Inferior parietal cortex (tissue), 1 donor: Measurements from ENCODE around the gene SMYD4.
"Not testable (repeated sequence)": the region's sequence is repeated elsewhere in the genome, so short reads cannot be mapped to it uniquely, and the experiment has no call there.

Experiments
- DNase-seq: peaks from one replicate; pipeline ENCODE4 v3.0.0-alpha.2; 2016; ENCODE audit errors: extremely low spot score

SMYD4 gene

GRCh38 chr17:1829592-1830257, at the start of gene SMYD4, which contains the start of gene RPA1:
SMYD4 (minus strand) TSS chr17:1829902; CDS start chr17:1827994, 1,908 bp downstream.
RPA1 (plus strand) TSS chr17:1830005; CDS start chr17:1830094, 89 bp downstream.
- DNase-seq: peak; percentile 86

DNA sequence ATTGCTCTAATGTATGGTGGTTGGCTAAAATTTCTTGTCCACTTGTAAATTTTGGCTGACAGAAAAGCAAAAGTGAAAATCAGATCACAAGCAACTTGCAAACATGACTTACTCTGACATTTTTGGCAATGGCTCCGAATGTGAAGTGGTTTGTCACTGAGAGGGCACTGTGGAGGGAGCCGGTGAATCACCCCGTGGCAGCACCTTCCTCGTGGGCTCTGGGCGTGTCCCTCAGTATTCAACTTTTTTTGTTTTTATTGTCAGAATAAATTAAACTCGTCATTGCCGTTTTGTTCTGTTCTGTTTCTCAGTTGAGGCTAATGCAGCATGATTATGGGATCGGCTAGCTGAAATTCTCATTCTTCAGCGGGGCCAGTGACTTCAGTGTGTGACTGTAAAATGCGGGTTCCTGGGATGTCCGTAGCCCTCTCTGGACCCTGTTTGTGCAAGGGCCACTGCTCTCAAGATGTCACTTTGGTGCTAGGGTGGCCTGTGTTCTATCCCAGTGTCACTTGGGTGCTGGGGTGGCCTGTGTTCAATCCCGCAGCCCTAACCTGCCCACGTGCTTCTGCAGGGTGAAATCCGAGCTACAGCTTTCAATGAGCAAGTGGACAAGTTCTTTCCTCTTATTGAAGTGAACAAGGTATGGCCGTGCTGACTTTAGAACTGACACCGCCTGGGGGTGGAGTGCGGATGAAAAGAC, 48.9 kb upstream of the SMYD4 start:
- DNase-seq: no peak

- DNase-seq: no peak
Measured at GRCh38 chr17:1875597-1875996, 45.9 kb upstream of the SMYD4 start.

GRCh38 chr17:1873418-1873817, 43.7 kb upstream of the SMYD4 start:
- no peak for DNase-seq

- no peak for DNase-seq
Measured at GRCh38 chr17:1872976-1873375, 43.3 kb upstream of the SMYD4 start.

GRCh38 chr17:1872254-1872653, 42.6 kb upstream of the SMYD4 start:
- no peak for DNase-seq

GRCh38 chr17:1871756-1872155, 42.1 kb upstream of the SMYD4 start:
- DNase-seq: no peak

DNA sequence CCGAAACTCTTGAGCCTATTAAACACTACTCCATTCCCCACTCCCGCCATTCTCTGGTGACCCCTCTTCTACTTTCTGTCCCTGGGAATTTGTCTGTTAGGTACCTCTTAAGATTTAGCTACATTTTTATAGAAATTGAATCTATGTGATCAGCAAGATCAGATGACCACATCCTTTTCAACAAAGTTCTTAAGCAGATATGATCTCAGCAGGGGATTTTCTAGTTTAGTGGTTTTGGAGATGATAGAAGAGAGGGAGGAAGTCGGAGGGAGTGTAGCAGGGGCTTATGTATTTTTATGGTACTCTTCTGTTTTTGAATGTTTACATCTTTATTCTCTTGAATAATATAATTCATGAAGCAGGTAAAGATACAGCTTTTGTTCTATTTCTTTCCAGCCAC, 40.9 kb upstream of the SMYD4 start:
- DNase-seq: no peak

GRCh38 chr17:1868090-1868489, 38.4 kb upstream of the SMYD4 start:
- DNase-seq: no peak

- DNase-seq: no peak
Measured at GRCh38 chr17:1867307-1867706, 37.6 kb upstream of the SMYD4 start.

DNA sequence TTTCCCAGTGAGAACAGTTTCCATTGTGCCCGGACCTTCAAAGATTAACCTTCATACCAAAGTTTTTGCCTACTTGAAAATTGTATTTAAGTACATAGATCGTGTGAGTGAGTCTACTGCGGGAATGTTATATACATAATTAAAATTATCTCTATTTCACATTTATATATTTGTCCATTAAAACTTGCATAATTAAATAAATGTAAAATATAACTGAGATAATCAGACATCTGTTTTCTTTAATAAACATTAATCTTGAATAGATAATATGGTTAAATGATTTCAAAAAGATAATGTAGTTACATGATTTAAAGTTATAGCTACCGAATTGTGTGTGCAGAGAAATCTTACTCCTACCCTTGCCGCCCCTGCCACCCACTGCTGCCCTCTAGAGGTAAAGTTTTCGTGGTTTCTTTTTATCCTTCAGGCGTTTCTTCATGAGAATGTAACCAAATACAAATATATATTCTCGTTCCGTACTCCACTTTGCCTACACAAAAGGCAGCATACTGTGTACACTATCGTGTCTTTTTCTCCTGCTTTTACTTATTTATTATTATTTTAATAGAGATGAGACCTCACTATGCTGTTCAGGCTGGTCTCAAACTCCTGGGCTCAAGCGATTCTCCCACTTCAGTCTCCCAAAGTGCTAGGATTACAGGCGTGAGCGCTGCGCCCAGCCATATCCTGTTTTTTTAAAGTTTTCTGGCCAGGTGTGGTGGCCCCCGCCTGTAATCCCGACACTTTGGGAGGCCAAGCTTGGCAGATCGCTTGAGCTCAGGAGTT, 35.7 kb upstream of the SMYD4 start:
- no peak for DNase-seq

DNA sequence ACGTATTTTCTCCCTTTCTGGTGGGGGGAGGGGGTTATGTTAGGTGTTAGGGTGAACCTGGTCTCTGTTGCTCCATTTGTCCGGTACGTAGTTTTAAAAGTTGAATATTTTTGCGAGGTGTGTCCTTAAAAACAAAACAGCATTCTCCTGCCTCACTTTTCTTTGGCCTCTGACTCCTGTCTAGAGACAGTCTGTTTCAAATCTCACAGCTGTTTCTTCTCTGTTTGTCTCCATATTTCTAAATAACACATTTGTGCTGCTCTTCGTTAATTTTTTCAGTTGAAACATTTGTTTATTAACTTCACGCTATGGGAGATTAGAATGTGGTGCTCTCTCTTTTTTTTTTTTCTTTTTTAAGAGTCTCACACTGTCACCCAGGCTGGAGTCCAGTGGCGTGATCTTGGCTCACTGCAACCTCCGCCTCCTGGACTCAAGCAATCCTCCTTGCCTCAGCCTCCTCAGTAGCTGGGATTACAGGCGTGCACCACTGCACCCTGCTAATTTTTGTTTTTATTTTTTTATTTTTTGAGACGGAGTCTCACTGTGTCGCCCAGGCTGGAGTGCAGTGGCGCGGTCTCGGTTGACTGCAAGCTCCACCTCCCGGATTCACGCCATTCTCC, 31.8 kb upstream of the SMYD4 start:
- DNase-seq: no peak

- DNase-seq: no peak
Measured at GRCh38 chr17:1860978-1861377, 31.3 kb upstream of the SMYD4 start.

DNA sequence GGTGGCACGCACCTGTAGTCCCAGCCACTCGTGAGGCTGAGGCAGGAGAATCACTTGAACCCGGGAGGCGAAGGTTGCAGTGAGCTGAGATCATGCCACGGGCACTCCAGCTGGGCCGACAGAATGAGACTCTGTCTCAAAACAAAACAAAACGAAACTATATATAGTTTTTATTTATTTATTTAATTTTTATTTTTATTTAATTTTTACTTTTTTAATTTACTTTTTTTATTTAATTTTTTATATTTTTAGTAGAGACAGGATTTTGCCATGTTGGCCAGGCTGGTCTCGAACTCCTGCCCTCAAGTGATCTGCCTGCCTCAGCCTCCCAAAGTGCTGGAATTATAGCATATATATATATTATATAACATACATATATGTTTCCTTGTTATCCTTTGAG, 26.8 kb upstream of the SMYD4 start:
- DNase-seq: not testable (repeated sequence)

DNA sequence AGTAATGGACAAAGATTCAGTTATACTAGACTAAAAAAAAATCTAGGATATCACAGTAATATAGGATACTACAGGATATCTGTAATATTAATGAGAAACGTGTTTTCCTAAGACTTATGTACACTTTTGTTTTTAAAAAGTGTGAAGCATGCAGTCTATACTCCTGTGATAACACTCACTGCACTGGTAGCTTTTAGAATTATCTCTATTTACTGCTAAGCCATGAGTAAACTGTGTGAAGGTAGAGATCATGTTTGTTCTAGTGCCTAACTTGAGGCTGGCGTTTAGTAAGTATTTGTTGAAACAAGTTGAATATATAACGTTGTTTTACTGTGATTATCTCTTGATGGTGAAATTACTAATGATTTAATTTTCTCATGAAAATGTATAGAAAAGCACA, 24.0 kb upstream of the SMYD4 start:
- DNase-seq: no peak

DNA sequence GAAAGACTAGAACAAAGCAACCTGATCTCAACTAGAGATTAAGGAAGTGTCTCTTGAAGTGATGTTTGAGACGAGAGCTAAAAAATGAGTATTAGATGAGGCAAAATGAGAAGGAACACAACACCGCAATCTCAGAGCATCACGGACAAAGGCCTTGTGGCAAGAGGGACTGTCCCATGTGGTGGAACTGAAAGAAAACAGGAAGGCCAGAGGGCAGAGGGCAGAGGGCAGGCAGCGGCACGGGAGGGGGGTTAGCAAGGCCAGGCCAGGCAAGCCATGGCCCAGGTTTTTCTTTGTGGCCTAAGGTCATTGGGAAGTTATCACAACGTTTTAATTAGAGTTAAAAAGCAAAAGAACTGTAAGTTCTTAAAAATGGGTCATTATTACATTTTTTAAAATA, 22.6 kb upstream of the SMYD4 start:
- no peak for DNase-seq

GRCh38 chr17:1847191-1847590, 17.5 kb upstream of the SMYD4 start:
- DNase-seq: no peak

DNA sequence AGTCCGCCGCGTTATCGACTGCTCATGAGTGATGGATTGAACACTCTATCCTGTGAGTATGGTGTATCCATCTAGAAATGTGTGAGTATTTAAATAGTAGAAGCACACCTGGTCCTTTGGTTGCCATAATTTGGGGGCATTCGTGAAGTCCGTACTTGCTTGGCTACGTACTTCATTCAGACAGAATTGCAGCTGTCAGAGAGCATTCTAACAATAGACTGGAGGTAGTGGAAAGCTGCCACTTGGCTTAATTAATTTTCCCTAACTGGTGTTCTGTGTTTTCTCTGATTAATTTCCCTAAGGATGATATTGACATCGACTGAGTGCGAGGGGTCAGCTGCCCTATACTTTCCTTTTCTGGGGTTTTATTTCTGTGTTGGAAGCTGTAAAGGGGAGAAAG, 14.2 kb upstream of the SMYD4 start:
- no peak for DNase-seq

GRCh38 chr17:1839516-1839915, 9.8 kb upstream of the SMYD4 start:
- no peak for DNase-seq

DNA sequence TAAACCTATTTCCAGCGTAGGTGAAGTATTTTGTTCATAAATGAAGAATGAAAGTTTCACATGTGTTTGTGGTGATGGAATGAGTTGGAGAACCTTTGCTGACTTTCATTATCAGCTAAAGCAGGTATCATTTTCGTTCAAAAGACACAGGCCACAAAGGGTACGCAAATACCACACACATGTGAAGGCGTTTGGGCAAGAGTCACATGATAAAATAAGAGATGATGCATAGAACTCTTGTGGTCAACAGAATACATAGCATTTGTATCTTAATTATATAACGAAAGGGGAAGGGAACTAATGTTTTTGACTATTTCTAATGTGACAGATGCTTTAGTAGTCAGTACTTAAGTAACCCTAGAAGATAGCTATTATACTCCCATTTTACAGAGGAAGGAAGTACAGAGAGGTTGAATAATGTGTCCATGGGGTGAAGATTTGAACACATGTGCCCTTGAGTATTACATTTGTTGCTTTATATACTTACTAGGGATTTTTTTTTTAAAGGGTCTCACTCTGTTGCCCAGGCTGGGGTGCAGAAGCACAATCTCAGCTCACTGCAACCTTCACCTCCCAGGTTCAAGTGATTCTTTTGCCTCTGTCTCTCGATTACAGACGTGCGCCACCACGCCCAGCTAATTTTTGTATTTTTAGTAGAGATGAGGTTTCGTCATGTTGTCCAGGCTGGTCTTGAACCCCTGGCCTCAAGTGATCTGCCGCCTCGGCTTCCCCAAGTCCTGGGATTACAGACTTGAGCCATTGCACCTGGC, 4.9 kb upstream of the SMYD4 start:
- no peak for DNase-seq

- peak; percentile 9 for DNase-seq
Measured at GRCh38 chr17:1830288-1830687, 586 bp upstream of the SMYD4 start.

GRCh38 chr17:1829216-1829591, 498 bp downstream of the SMYD4 start:
- DNase-seq: no peak
